H9 (cell line): ENCODE results near the gene SFMBT2. TPM values are rescaled to one million over a fixed set of nuclear protein-coding genes. Genes with fewer than 3 reads are reported as not detected.

ENCODE experiments used
- DNase-seq: peaks from one replicate; pipeline ENCODE4 v3.0.0-alpha.2; 2017
- H2AFZ ChIP-seq: one replicate; pipeline ENCODE4 v1.6.1; 2013; ENCODE audit warnings: mild to moderate bottlenecking, low read length, control low read depth, moderate library complexity
- H2AK5ac ChIP-seq: 2 replicates; pipeline ENCODE4 v1.6.1; 2013; ENCODE audit warnings: low read length, control low read depth, mixed read lengths; ENCODE audit not compliant: insufficient read length
- H2BK120ac ChIP-seq: one replicate; pipeline ENCODE4 v1.6.1; 2013; ENCODE audit warnings: low read depth, mild to moderate bottlenecking, low read length, control low read depth, inconsistent platforms; ENCODE audit not compliant: poor library complexity, severe bottlenecking
- H2BK12ac ChIP-seq: 2 replicates; pipeline ENCODE4 v1.6.1; 2013; ENCODE audit warnings: low read length, control low read depth, mixed read lengths, low read depth; ENCODE audit not compliant: insufficient read length
- H2BK15ac ChIP-seq: 2 replicates; pipeline ENCODE4 v1.6.1; 2013; ENCODE audit warnings: low read depth, low read length, control low read depth
- H2BK20ac ChIP-seq: one replicate; pipeline ENCODE4 v1.6.1; 2013; ENCODE audit warnings: low read depth, mild to moderate bottlenecking, low read length, control low read depth, inconsistent platforms; ENCODE audit not compliant: poor library complexity, severe bottlenecking
- H2BK5ac ChIP-seq: 2 replicates; pipeline ENCODE4 v1.6.1; 2013; ENCODE audit warnings: low read length, control low read depth, mixed read lengths; ENCODE audit not compliant: insufficient read length
- H3K14ac ChIP-seq: 2 replicates; pipeline ENCODE4 v1.6.1; 2013; ENCODE audit warnings: low read length, control low read depth; ENCODE audit not compliant: insufficient read depth
- H3K18ac ChIP-seq: 2 replicates; pipeline ENCODE4 v1.6.1; 2013; ENCODE audit warnings: low read depth, mild to moderate bottlenecking, mixed read lengths, low read length, control low read depth; ENCODE audit not compliant: insufficient read length
- H3K23ac ChIP-seq: 2 replicates; pipeline ENCODE4 v1.6.1; 2013; ENCODE audit warnings: low read length, control low read depth, mixed read lengths, low read depth; ENCODE audit not compliant: insufficient read length
- H3K23me2 ChIP-seq: 2 replicates; pipeline ENCODE4 v1.6.1; 2013; ENCODE audit warnings: low read depth, mild to moderate bottlenecking, mixed read lengths, low read length, control low read depth; ENCODE audit not compliant: insufficient read length, poor library complexity, severe bottlenecking
- H3K27ac ChIP-seq: 2 replicates; pipeline ENCODE4 v1.5.1; 2013; ENCODE audit warnings: low read length, control low read depth, mixed read lengths, low read depth; ENCODE audit not compliant: insufficient read length
- H3K27me3 ChIP-seq: 2 replicates; pipeline ENCODE4 v1.6.1; 2013; ENCODE audit warnings: low read length, control low read depth, inconsistent platforms; ENCODE audit not compliant: insufficient read depth
- H3K4ac ChIP-seq: 2 replicates; pipeline ENCODE4 v1.6.1; 2013; ENCODE audit warnings: low read depth, mild to moderate bottlenecking, control low read depth, inconsistent platforms, low read length, moderate library complexity
- H3K4me1 ChIP-seq: 2 replicates; pipeline ENCODE4 v1.6.1; 2013; ENCODE audit warnings: low read length, control low read depth, inconsistent platforms; ENCODE audit not compliant: insufficient read depth
- H3K4me2 ChIP-seq: 2 replicates; pipeline ENCODE4 v1.6.1; 2013; ENCODE audit warnings: low read length, control low read depth, mixed read lengths; ENCODE audit not compliant: insufficient read length, insufficient read depth
- H3K56ac ChIP-seq: 2 replicates; pipeline ENCODE4 v1.6.1; 2013; ENCODE audit warnings: low read depth, mild to moderate bottlenecking, mixed read lengths, low read length, control low read depth; ENCODE audit not compliant: insufficient read length
- H3K79me1 ChIP-seq: 2 replicates; pipeline ENCODE4 v1.6.1; 2013; ENCODE audit warnings: low read depth, mild to moderate bottlenecking, moderate library complexity, low read length, control low read depth, inconsistent platforms; ENCODE audit not compliant: insufficient read depth, poor library complexity, severe bottlenecking
- H3K79me2 ChIP-seq: 2 replicates; pipeline ENCODE4 v1.6.1; 2013; ENCODE audit warnings: low read length, control low read depth, inconsistent platforms; ENCODE audit not compliant: insufficient read depth
- H3K9ac ChIP-seq: 2 replicates; pipeline ENCODE4 v1.6.1; 2013; ENCODE audit warnings: low read length, control low read depth, mixed read lengths; ENCODE audit not compliant: insufficient read length; ENCODE audit errors: extremely low read depth
- H3K9me3 ChIP-seq: one replicate; pipeline ENCODE4 v1.6.1; 2013; ENCODE audit warnings: low read depth, low read length, inconsistent platforms; ENCODE audit not compliant: control insufficient read depth
- H3T11ph ChIP-seq: one replicate; pipeline ENCODE4 v1.6.1; 2013; ENCODE audit warnings: mild to moderate bottlenecking, low read length, control low read depth, inconsistent platforms
- H4K20me1 ChIP-seq: one replicate; pipeline ENCODE4 v1.6.1; 2013; ENCODE audit not compliant: control insufficient read depth, insufficient read length, insufficient read depth
- H4K5ac ChIP-seq: 2 replicates; pipeline ENCODE4 v1.6.1; 2013; ENCODE audit warnings: low read depth, mild to moderate bottlenecking, mixed read lengths, low read length, control low read depth; ENCODE audit not compliant: insufficient read length
- H4K8ac ChIP-seq: replicated peaks from 2 replicates; pipeline ENCODE4 v1.6.1; 2013; ENCODE audit warnings: low read length, control low read depth, mixed read lengths, low read depth; ENCODE audit not compliant: insufficient read length
- H4K91ac ChIP-seq: 2 replicates; pipeline ENCODE4 v1.6.1; 2013; ENCODE audit warnings: low read depth, mild to moderate bottlenecking, moderate library complexity, mixed read lengths, low read length, control low read depth; ENCODE audit not compliant: insufficient read length
- H3K27ac Mint-ChIP-seq, 3 experiments: 2 replicates in 2 of 3; 3 replicates in 1 of 3; pipeline ENCODE4 v1.8.0; 2020 to 2021; ENCODE audit warnings: mixed read lengths in 3 of 3, mild to moderate bottlenecking in 1 of 3, moderate library complexity in 1 of 3
- H3K27me3 Mint-ChIP-seq: 2 replicates; pipeline ENCODE4 v1.8.0; 2021; ENCODE audit warnings: low read depth, mild to moderate bottlenecking, moderate library complexity, mixed read lengths
- H3K36me3 Mint-ChIP-seq, 3 experiments: 2 replicates in 2 of 3; 3 replicates in 1 of 3; pipeline ENCODE4 v1.8.0; 2020 to 2021; ENCODE audit warnings: low read depth in 3 of 3, mixed read lengths in 3 of 3; ENCODE audit not compliant: insufficient read depth in 1 of 3
- H3K4me1 Mint-ChIP-seq, 2 experiments: 2 replicates each; pipeline ENCODE4 v1.8.0; 2020; ENCODE audit warnings: mixed read lengths in 2 of 2
- H3K4me3 Mint-ChIP-seq, 2 experiments: 2 replicates in 1 of 2; 3 replicates in 1 of 2; pipeline ENCODE4 v1.8.0; 2020 to 2021; ENCODE audit warnings: mild to moderate bottlenecking in 2 of 2, mixed read lengths in 2 of 2, moderate library complexity in 1 of 2
- H3K9me3 Mint-ChIP-seq, 2 experiments: 2 replicates in 1 of 2; 3 replicates in 1 of 2; pipeline ENCODE4 v1.8.0; 2020; ENCODE audit warnings: mild to moderate bottlenecking in 2 of 2, mixed read lengths in 2 of 2, moderate library complexity in 1 of 2
- CTCF ChIP-seq: fragments of 200-600 bp; sonication (generic); conservative IDR thresholded peaks from 3 replicates; pipeline ENCODE4 v1.8.0; 2021; ENCODE audit warnings: antibody characterized with exemption, mild to moderate bottlenecking
- total RNA-seq: library from RNA; stranded (reverse); gene quantifications from 2 replicates; pipeline ENCODE4 v1.2.1, GENCODE V29; 2021

SFMBT2 gene
- total RNA-seq, 1 experiment from 2014 or later: 5.3 TPM

- H2BK20ac ChIP-seq: no peak overlapping the region
- H4K5ac ChIP-seq: no peak overlapping the region
- H4K8ac ChIP-seq: no peak overlapping the region
- no peak overlapping the region for H2AK5ac ChIP-seq
- no peaks in the 10 kb centered on the region for H3K27me3 ChIP-seq
- no peak overlapping the region for H3K27ac Mint-ChIP-seq
- no peaks in the 10 kb centered on the region for H3K79me2 ChIP-seq
- H3T11ph ChIP-seq: no peak overlapping the region
- no peak overlapping the region for H3K56ac ChIP-seq
- no peak overlapping the region for H2BK15ac ChIP-seq
- no peak overlapping the region for H3K4ac ChIP-seq
- no peaks in the 10 kb centered on the region for H3K36me3 Mint-ChIP-seq
- no peak overlapping the region for H3K27ac ChIP-seq
- no peak overlapping the region for H3K18ac ChIP-seq
- no peaks in the 10 kb centered on the region for H3K23me2 ChIP-seq
- no peaks in the 10 kb centered on the region for H3K9me3 ChIP-seq
- no peak overlapping the region for H3K23ac ChIP-seq
- no peaks in the 10 kb centered on the region for H3K79me1 ChIP-seq
- no peaks in the 10 kb centered on the region for H3K4me1 ChIP-seq
- H3K4me2 ChIP-seq: no peak overlapping the region
- H3K9me3 Mint-ChIP-seq: no peaks in the 10 kb centered on the region
- no peak overlapping the region for H3K9ac ChIP-seq
- no peak overlapping the region for H2BK12ac ChIP-seq
- no peak overlapping the region for H2BK120ac ChIP-seq
- no peak for DNase-seq
- no peak for TF ChIP-seq CTCF
- H2BK5ac ChIP-seq: no peak overlapping the region
- peaks cover 18 to 21% of the 10 kb centered on the region in 2 experiments for H3K4me1 Mint-ChIP-seq
- H3K27me3 Mint-ChIP-seq: no peaks in the 10 kb centered on the region
- H3K4me3 Mint-ChIP-seq: no peak overlapping the region
- H4K20me1 ChIP-seq: no peaks in the 10 kb centered on the region
- H3K14ac ChIP-seq: no peak overlapping the region
- no peak overlapping the region for H2AFZ ChIP-seq
- no peak overlapping the region for H4K91ac ChIP-seq
These were observed 114.8 kb downstream of the SFMBT2 start for GRCh38 chr10:7296076-7296475.
